Measurements from ENCODE around the gene CDH23.

DNA sequence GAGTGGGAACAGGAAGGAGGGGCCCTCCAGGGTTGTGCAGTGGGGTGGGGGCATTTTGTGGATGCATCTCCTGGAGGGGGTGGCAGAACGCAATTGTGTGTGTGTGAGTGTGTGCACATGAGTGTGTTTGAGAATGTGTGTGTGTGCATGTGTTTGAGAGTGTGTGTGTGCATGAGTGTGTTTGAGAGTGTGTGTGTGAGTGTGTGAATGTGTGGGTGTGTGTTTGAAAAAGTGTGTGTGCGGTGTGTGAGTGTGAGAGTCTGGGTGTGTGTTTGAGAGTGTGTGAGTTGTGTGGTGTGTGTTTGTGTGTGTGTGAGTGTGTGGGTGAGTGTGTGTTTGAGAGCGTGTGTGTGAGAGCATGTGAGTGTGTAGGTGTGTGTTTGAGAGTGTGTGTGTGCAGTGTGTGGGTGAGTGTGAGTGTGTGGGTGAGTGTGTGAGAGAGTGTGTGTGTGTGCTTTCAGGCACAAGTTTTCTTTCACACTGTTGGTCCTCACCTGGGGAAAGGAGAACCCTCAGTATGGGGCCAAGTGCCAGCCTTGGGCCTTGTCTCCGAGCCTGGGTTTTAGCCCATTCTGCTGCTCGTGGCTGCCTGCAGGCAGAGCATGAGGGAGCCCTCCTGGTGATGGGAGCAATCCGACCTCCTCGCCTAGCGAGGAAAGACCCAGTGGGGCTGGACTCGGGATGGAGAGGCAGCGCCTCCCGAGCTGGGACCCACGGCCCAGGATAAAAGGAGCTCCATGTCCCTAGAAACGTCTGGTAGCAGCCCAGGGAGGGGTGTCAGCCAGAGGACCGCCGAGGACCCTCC, 35.6 kb downstream of the CDH23 start:
- TF ChIP-seq, protein P1, sequence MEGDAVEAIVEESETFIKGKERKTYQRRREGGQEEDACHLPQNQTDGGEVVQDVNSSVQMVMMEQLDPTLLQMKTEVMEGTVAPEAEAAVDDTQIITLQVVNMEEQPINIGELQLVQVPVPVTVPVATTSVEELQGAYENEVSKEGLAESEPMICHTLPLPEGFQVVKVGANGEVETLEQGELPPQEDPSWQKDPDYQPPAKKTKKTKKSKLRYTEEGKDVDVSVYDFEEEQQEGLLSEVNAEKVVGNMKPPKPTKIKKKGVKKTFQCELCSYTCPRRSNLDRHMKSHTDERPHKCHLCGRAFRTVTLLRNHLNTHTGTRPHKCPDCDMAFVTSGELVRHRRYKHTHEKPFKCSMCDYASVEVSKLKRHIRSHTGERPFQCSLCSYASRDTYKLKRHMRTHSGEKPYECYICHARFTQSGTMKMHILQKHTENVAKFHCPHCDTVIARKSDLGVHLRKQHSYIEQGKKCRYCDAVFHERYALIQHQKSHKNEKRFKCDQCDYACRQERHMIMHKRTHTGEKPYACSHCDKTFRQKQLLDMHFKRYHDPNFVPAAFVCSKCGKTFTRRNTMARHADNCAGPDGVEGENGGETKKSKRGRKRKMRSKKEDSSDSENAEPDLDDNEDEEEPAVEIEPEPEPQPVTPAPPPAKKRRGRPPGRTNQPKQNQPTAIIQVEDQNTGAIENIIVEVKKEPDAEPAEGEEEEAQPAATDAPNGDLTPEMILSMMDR (IDR thresholded peaks at IDR 0.05 in 8 of 11, conservative IDR thresholded peaks at IDR 0.05 in 3 of 11), result no peak
- TF ChIP-seq POLR2AphosphoS5 (IDR thresholded peaks at IDR 0.05), result no peak
- TF ChIP-seq POLR2A (IDR thresholded peaks at IDR 0.05), result no peak
